Endothelial cell (in vitro differentiated cells): ENCODE data around the gene ARHGEF3. TPM values are rescaled to one million over a fixed set of nuclear protein-coding genes. Genes with fewer than 3 reads are reported as not detected.

Source experiments
- DNase-seq: peaks from one replicate; pipeline ENCODE4 v3.0.0; 2021; ENCODE audit warnings: low spot score
- H3K27ac Mint-ChIP-seq: one replicate; pipeline ENCODE4 v1.8.0; 2021; ENCODE audit warnings: mixed read lengths, inconsistent platforms; ENCODE audit not compliant: unreplicated experiment
- H3K27me3 Mint-ChIP-seq: one replicate; pipeline ENCODE4 v1.8.0; 2021; ENCODE audit warnings: mild to moderate bottlenecking, moderate library complexity, mixed read lengths, inconsistent platforms; ENCODE audit not compliant: unreplicated experiment
- H3K36me3 Mint-ChIP-seq: one replicate; pipeline ENCODE4 v1.8.0; 2021; ENCODE audit warnings: mild to moderate bottlenecking, low read depth, mixed read lengths, inconsistent platforms; ENCODE audit not compliant: unreplicated experiment
- H3K4me1 Mint-ChIP-seq: one replicate; pipeline ENCODE4 v1.8.0; 2021; ENCODE audit warnings: mild to moderate bottlenecking, mixed read lengths, inconsistent platforms; ENCODE audit not compliant: unreplicated experiment
- H3K4me3 Mint-ChIP-seq: one replicate; pipeline ENCODE4 v1.8.0; 2021; ENCODE audit warnings: mild to moderate bottlenecking, mixed read lengths, inconsistent platforms; ENCODE audit not compliant: unreplicated experiment
- H3K9me3 Mint-ChIP-seq: one replicate; pipeline ENCODE4 v1.8.0; 2021; ENCODE audit warnings: mixed read lengths, inconsistent platforms; ENCODE audit not compliant: unreplicated experiment
- CTCF ChIP-seq: fragments of 200-600 bp; sonication (generic); IDR thresholded peaks from one replicate; pipeline ENCODE4 v1.5.0; 2021; ENCODE audit warnings: antibody characterized with exemption; ENCODE audit not compliant: unreplicated experiment
- total RNA-seq: library from RNA; stranded (reverse); fragmentation: NEBNext Ultra II Directional; extraction: Animal tissue kit (Norgen Biotek cat#: 25700); gene quantifications from one replicate; pipeline ENCODE4 v1.2.1, GENCODE V29; 2021; ENCODE audit not compliant: unreplicated experiment

ARHGEF3 gene
- total RNA-seq, 1 donor from 2014 or later = 4.0 TPM

- TF ChIP-seq CTCF = no peak
- no peaks in the 10 kb centered on the region for H3K4me1 Mint-ChIP-seq
These were observed 5.9 kb downstream of the ARHGEF3 start for GRCh38 chr3:56795829-56796185.

GRCh38 chr3:56795097-56795828, 6.5 kb downstream of the ARHGEF3 start:
- H3K4me3 Mint-ChIP-seq = no peak overlapping the region
- no peaks in the 10 kb centered on the region for H3K9me3 Mint-ChIP-seq
- H3K27ac Mint-ChIP-seq = no peak overlapping the region
- no peaks in the 10 kb centered on the region for H3K36me3 Mint-ChIP-seq
- DNase-seq = no peak
- H3K4me1 Mint-ChIP-seq = no peaks in the 10 kb centered on the region
- H3K27me3 Mint-ChIP-seq = no peaks in the 10 kb centered on the region
- TF ChIP-seq CTCF = no peak

More at GRCh38 chr3:56795829-56796185, 5.9 kb downstream of the ARHGEF3 start:
- Mint-ChIP-seq H3K27me3 (no peaks in the 10 kb centered on the region), H3K36me3 (no peaks in the 10 kb centered on the region), H3K27ac (no peak overlapping the region), H3K9me3 (no peaks in the 10 kb centered on the region), H3K4me3 (no peak overlapping the region)
- no peak for DNase-seq

GRCh38 chr3:56792193-56792592, 9.6 kb downstream of the ARHGEF3 start:
- Mint-ChIP-seq H3K4me1 (no peaks in the 10 kb centered on the region), H3K4me3 (no peak overlapping the region), H3K27me3 (no peaks in the 10 kb centered on the region), H3K36me3 (no peaks in the 10 kb centered on the region), H3K9me3 (no peaks in the 10 kb centered on the region), H3K27ac (no peak overlapping the region)
- no peak for DNase-seq
- TF ChIP-seq CTCF = no peak

GRCh38 chr3:56790016-56790821, 11.5 kb downstream of the ARHGEF3 start:
- Mint-ChIP-seq H3K36me3 (no peaks in the 10 kb centered on the region), H3K4me1 (no peaks in the 10 kb centered on the region), H3K27ac (no peak overlapping the region), H3K9me3 (no peaks in the 10 kb centered on the region), H3K27me3 (no peaks in the 10 kb centered on the region), H3K4me3 (no peak overlapping the region)
- DNase-seq = no peak
- no peak for TF ChIP-seq CTCF

GRCh38 chr3:56789076-56789475, 12.7 kb downstream of the ARHGEF3 start:
- H3K27me3 Mint-ChIP-seq = no peaks in the 10 kb centered on the region
- H3K27ac Mint-ChIP-seq = no peak overlapping the region
- no peak for TF ChIP-seq CTCF
- H3K4me3 Mint-ChIP-seq = no peak overlapping the region
- no peaks in the 10 kb centered on the region for H3K36me3 Mint-ChIP-seq
- no peaks in the 10 kb centered on the region for H3K9me3 Mint-ChIP-seq
- no peak for DNase-seq
- no peaks in the 10 kb centered on the region for H3K4me1 Mint-ChIP-seq
